NCI-H2196 treated with DMSO at 0.1 percent for 48 hours (cell line): ENCODE data around the gene BPIFB6.

Experiments
- DNase-seq: peaks from one replicate; lab custom pipeline; 2025; ENCODE audit not compliant: unreplicated experiment; lab: John Stamatoyannopoulos, UW

Gene BPIFB6

GRCh38 chr20:33082546-33082945 is 51.1 kb downstream of the BPIFB6 start:
- DNase-seq: no peak

DNA sequence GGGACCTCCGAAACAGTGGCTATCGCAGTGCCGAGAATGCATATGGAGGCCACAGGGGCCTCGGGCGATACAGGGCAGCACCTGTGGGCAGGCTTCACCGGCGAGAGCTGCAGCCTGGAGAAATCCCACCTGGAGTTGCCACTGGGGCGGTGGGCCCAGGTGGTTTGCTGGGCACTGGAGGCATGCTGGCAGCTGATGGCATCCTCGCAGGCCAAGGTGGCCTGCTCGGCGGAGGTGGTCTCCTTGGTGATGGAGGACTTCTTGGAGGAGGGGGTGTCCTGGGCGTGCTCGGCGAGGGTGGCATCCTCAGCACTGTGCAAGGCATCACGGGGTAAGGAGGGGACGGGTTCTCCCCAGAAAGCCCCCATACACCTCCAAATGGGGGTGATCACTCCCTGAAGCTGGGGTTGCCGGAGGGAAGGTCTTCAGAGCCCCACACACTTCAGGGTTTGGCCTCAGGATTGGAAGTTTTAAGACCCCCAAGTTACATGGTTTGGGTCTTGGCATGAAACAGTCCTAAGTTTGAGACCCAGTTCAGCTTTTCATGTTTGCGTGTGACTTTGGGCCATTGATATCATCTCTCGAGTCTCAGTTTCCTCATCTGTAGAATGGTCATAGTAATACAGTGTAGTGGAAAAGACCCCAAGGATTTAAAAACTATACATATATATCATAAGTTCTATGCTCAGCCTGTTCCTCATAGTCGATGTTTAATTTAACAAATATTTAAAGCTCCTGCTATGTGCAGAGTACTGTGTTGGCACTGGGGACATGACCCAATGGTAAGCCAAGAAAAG is 52.3 kb downstream of the BPIFB6 start:
- no peak for DNase-seq

GRCh38 chr20:33084722-33085121 is 53.3 kb downstream of the BPIFB6 start:
- DNase-seq: no peak

DNA sequence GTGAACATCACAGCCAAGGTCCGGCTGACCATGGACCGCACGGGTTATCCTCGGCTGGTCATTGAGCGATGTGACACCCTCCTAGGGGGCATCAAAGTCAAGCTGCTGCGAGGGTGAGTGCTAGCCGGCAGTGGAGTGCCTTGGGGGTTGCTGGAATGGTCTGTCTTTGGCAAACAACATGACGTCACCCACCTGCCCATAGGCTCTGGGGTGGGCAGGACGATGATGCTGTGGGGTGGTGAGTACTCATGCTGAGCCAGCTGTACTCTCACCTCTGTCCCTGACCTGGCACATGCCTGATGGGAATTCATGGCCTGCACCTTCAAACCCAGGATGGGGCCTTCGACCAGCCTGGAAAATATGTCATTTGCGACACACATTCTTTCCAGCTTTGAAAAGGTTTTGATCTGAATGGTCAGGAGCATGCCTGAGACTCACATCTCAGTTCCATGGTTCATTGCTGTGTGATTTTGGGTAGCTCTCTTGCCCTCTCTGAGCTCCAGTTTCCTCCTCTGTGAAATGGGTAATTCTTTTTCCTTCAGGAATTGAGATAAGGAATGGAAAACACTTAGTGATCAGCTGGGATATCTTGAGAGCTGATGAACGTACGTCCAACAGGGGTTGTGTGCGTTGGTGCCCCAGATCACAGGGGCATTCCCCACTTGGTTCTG is 54.7 kb downstream of the BPIFB6 start:
- no peak for DNase-seq

- DNase-seq: no peak
Measured at GRCh38 chr20:33091147-33091546, 59.7 kb downstream of the BPIFB6 start.

DNA sequence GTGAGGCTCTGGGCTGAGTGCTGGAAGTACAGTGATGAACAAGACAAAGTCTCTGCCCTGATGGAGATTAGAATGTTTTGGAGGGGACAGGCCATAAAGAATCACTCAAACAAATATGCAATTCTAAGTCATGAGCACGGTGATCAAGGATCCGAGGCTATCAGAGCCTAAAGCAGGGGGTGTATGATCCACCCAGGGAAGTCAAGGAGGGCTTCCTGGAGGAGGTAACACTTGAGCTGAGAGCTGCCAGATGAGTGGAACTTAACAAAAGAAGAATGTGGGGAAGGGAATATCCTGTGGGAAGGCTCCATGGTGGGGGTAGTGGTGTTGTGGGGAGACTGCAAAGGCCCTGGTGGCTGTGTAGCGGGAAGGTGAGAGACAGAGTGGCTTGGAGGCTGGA is 60.2 kb downstream of the BPIFB6 start:
- DNase-seq: no peak

DNA sequence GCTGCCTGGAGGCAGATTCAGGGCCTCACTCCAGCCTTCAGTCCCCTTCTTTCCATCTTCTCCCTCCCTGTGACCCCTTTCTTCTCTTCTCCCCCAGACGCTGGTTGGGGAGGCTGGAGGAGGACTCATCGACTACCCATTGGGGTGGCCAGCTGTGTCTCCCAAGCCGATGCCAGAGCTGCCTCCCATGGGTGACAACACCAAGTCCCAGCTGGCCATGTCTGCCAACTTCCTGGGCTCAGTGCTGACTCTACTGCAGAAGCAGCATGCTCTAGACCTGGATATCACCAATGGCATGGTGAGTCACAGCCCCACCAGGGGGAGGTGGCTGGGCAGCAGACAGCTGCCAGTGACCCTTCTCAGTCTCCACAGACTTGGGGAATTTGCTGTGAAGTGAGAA is 60.9 kb downstream of the BPIFB6 start:
- no peak for DNase-seq

DNA sequence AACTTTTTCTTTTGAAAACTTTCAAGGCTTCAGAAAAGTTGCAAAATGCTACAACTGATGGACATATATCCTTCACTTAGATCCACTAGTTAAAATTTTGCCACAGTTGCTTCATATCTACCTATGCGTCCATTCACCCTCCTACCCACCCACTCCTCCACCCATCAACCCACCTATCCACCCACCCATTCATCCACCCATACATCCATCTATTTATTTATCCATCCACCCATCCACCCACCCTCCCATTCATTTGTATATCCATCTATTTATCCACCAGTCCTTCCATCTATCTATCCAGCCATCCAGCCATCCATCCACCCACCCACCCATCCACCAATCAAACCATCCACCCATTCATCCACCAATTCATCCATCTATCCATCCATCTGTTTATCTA is 61.6 kb downstream of the BPIFB6 start:
- no peak for DNase-seq

- DNase-seq: no peak
Measured at GRCh38 chr20:33093582-33093981, 62.1 kb downstream of the BPIFB6 start.
